ENCODE data around the gene OTOS. TPM values are rescaled to one million over a fixed set of nuclear protein-coding genes. Genes with fewer than 3 reads are reported as not detected.

The OTOS gene
- total and polyA plus RNA-seq, 2 donors (not counting 1 experiment from before 2014, with no cell fraction given), result not detected

GRCh38 chr2:240159251-240159839 lies 18.9 kb upstream of the OTOS start:
- POLR2A ChIA-PET, result no interaction called here
- no peak overlapping the region for H3K27ac Mint-ChIP-seq

GRCh38 chr2:240157147-240157470 lies 16.7 kb upstream of the OTOS start:
- no peak overlapping the region for H2AFZ ChIP-seq (ENCODE audit: insufficient read depth, low read depth, low read length, poor library complexity, severe bottlenecking)
- H3K36me3 ChIP-seq (replicated peaks in 1 of 2; ENCODE audit: control extremely low read depth in 1 of 2, control insufficient read depth in 1 of 2, extremely low read depth in 1 of 2, insufficient read depth in 2 of 2, low read length in 1 of 2), result no peaks in the 10 kb centered on the region
- no peak for TF ChIP-seq CTCF (IDR thresholded peaks at IDR 0.05)
- Mint-ChIP-seq H3K4me1 (no peaks in the 10 kb centered on the region), H3K4me3 (no peak overlapping the region), H3K27me3 (peaks cover 11% of the 10 kb centered on the region), H3K9me3 (ENCODE audit: insufficient read depth) (peaks cover 3% of the 10 kb centered on the region), H3K27ac (no peak overlapping the region)
- CTCF ChIA-PET, result no interaction called here
- peaks cover 0 to 3% (median 0%) of the 10 kb centered on the region in 4 experiments for H3K27me3 ChIP-seq (replicated peaks in 1 of 4; ENCODE audit: control extremely low read depth in 1 of 4, control insufficient read depth in 3 of 4, insufficient read depth in 4 of 4, low read length in 3 of 4)
- H3K4me3 ChIP-seq (ENCODE audit: control extremely low read depth in 1 of 5, extremely low read depth in 1 of 5, insufficient read depth in 1 of 5, low read depth in 2 of 5, low read length in 4 of 5), result no peak overlapping the region
- ATAC-seq (ENCODE audit: low read depth) (no peak), DNase-seq (no peak)
- H3K4me2 ChIP-seq (replicated peaks; ENCODE audit: low read depth, low read length, poor library complexity, severe bottlenecking), result no peak overlapping the region
- H4K20me1 ChIP-seq (ENCODE audit: control insufficient read depth, insufficient read depth, low read length, poor library complexity, severe bottlenecking), result no peaks in the 10 kb centered on the region
- no peaks in the 10 kb centered on the region for H3K9me3 ChIP-seq (ENCODE audit: control extremely low read depth in 1 of 3, control insufficient read depth in 2 of 3, insufficient read depth in 1 of 3, low read length in 2 of 3)
- intact Hi-C loops (cut with micrococcal nuclease), result no loop called here
- H3K79me2 ChIP-seq (ENCODE audit: control insufficient read depth, insufficient read depth, low read length), result no peaks in the 10 kb centered on the region
- H3K27ac ChIP-seq (ENCODE audit: low read length in 2 of 2), result no peak overlapping the region
- WGBS (ENCODE audit: insufficient coverage), result 92% methylated on average over 5 of the region's 5 CpGs
- H3K9ac ChIP-seq (ENCODE audit: low read length), result no peak overlapping the region
- POLR2A ChIA-PET, result no interaction called here
- H3K4me1 ChIP-seq (ENCODE audit: control insufficient read depth in 2 of 2, insufficient read depth in 2 of 2, low read length in 2 of 2), result no peaks in the 10 kb centered on the region

More at GRCh38 chr2:240159251-240159839, 18.9 kb upstream of the OTOS start:
- Mint-ChIP-seq H3K9me3 (ENCODE audit: insufficient read depth) (peaks cover 7% of the 10 kb centered on the region), H3K27me3 (no peaks in the 10 kb centered on the region), H3K4me1 (no peaks in the 10 kb centered on the region), H3K4me3 (no peak overlapping the region)
- Histone ChIP-seq H4K20me1 (ENCODE audit: control insufficient read depth, insufficient read depth, low read length, poor library complexity, severe bottlenecking) (no peaks in the 10 kb centered on the region), H3K27ac (ENCODE audit: low read length in 2 of 2) (no peak overlapping the region), H2AFZ (ENCODE audit: insufficient read depth, low read depth, low read length, poor library complexity, severe bottlenecking) (no peak overlapping the region), H3K4me1 (ENCODE audit: control insufficient read depth in 2 of 2, insufficient read depth in 2 of 2, low read length in 2 of 2) (no peaks in the 10 kb centered on the region), H3K9me3 (ENCODE audit: control extremely low read depth in 1 of 3, control insufficient read depth in 2 of 3, insufficient read depth in 1 of 3, low read length in 2 of 3) (no peaks in the 10 kb centered on the region), H3K36me3 (replicated peaks in 1 of 2; ENCODE audit: control extremely low read depth in 1 of 2, control insufficient read depth in 1 of 2, extremely low read depth in 1 of 2, insufficient read depth in 2 of 2, low read length in 1 of 2) (no peaks in the 10 kb centered on the region), H3K27me3 (replicated peaks in 1 of 4; ENCODE audit: control extremely low read depth in 1 of 4, control insufficient read depth in 3 of 4, insufficient read depth in 4 of 4, low read length in 3 of 4) (no peaks in the 10 kb centered on the region), H3K4me3 (ENCODE audit: control extremely low read depth in 1 of 5, extremely low read depth in 1 of 5, insufficient read depth in 1 of 5, low read depth in 2 of 5, low read length in 4 of 5) (no peak overlapping the region), H3K9ac (ENCODE audit: low read length) (no peak overlapping the region), H3K4me2 (replicated peaks; ENCODE audit: low read depth, low read length, poor library complexity, severe bottlenecking) (no peak overlapping the region), H3K79me2 (ENCODE audit: control insufficient read depth, insufficient read depth, low read length) (no peaks in the 10 kb centered on the region)
- intact Hi-C loops (cut with micrococcal nuclease), result no loop called here
- WGBS (ENCODE audit: insufficient coverage), result 86% methylated on average over 13 of the region's 21 CpGs
- ATAC-seq (ENCODE audit: low read depth) (no peak), DNase-seq (no peak)
- CTCF ChIA-PET, result no interaction called here
- TF ChIP-seq CTCF (IDR thresholded peaks at IDR 0.05) (no peak), EZH2 (IDR thresholded peaks at IDR 0.05; ENCODE audit: borderline replicate concordance, insufficient read depth, low read depth, low read length, poor library complexity, severe bottlenecking) (no peak)
